RWPE2 (cell line): ENCODE measurements around the gene CSMD2.

Source experiments
- ATAC-seq: fragments of 200-7000 bp; cut with Tn5 transposase; 3 replicates; pipeline ENCODE4 v1.9.1; 2021; ENCODE audit warnings: low read depth
- DNase-seq: peaks from one replicate; pipeline ENCODE4 v3.0.0-alpha.2; 2020; ENCODE audit warnings: low spot score
- H3K27ac ChIP-seq: fragments of 450-650 bp; 2 replicates; pipeline ENCODE4 v1.5.1; 2017; ENCODE audit warnings: mild to moderate bottlenecking; ENCODE audit not compliant: poor library complexity, severe bottlenecking
- H3K27me3 ChIP-seq: fragments of 250-450 bp; sonication (Bioruptor Pico); 2 replicates; pipeline ENCODE4 v1.5.1; 2021; ENCODE audit warnings: mild to moderate bottlenecking, moderate library complexity; ENCODE audit not compliant: insufficient read depth, poor library complexity, severe bottlenecking
- H3K36me3 ChIP-seq: fragments of 250-450 bp; sonication (Bioruptor Pico); 2 replicates; pipeline ENCODE4 v1.5.1; 2020; ENCODE audit warnings: low read depth, mild to moderate bottlenecking, moderate library complexity
- H3K4me1 ChIP-seq: fragments of 250-450 bp; sonication (Bioruptor Pico); 2 replicates; pipeline ENCODE4 v1.5.1; 2021; ENCODE audit warnings: mild to moderate bottlenecking, moderate library complexity; ENCODE audit not compliant: insufficient read depth, poor library complexity, severe bottlenecking
- H3K4me3 ChIP-seq: fragments of 250-450 bp; sonication (Bioruptor Pico); 2 replicates; pipeline ENCODE4 v1.5.1; 2021; ENCODE audit warnings: mild to moderate bottlenecking, moderate library complexity; ENCODE audit not compliant: severe bottlenecking
- H3K9me3 ChIP-seq: fragments of 250-450 bp; sonication (Bioruptor Pico); 2 replicates; pipeline ENCODE4 v1.5.1; 2021; ENCODE audit warnings: mild to moderate bottlenecking, moderate library complexity; ENCODE audit not compliant: severe bottlenecking
- CTCF ChIP-seq: fragments of 450-650 bp; IDR thresholded peaks from one replicate; pipeline ENCODE4 v1.5.1; 2017; ENCODE audit warnings: mild to moderate bottlenecking, moderate library complexity; ENCODE audit not compliant: poor library complexity, severe bottlenecking

The CSMD2 gene

GRCh38 chr1:33668695-33669094 lies 496.3 kb downstream of the CSMD2 start:
- Histone ChIP-seq H3K27ac (no peak overlapping the region), H3K9me3 (no peaks in the 10 kb centered on the region), H3K27me3 (peaks cover 13% of the 10 kb centered on the region), H3K36me3 (no peaks in the 10 kb centered on the region), H3K4me1 (no peaks in the 10 kb centered on the region), H3K4me3 (no peak overlapping the region)
- ATAC-seq (no peak), DNase-seq (no peak)
- TF ChIP-seq CTCF: no peak

GRCh38 chr1:33667386-33668282 lies 497.4 kb downstream of the CSMD2 start:
- DNase-seq: no peak
- H3K4me1 ChIP-seq: no peaks in the 10 kb centered on the region
- no peaks in the 10 kb centered on the region for H3K9me3 ChIP-seq
- no peak for ATAC-seq
- H3K36me3 ChIP-seq: no peaks in the 10 kb centered on the region
- TF ChIP-seq CTCF: no peak
- peaks cover 13% of the 10 kb centered on the region for H3K27me3 ChIP-seq
- no peak overlapping the region for H3K4me3 ChIP-seq
- no peak overlapping the region for H3K27ac ChIP-seq

- Histone ChIP-seq H3K27ac (no peak overlapping the region), H3K36me3 (no peaks in the 10 kb centered on the region), H3K4me1 (no peaks in the 10 kb centered on the region), H3K9me3 (no peaks in the 10 kb centered on the region), H3K27me3 (peaks cover 13% of the 10 kb centered on the region), H3K4me3 (no peak overlapping the region)
- no peak for TF ChIP-seq CTCF
- no peak for ATAC-seq
- no peak for DNase-seq
Observed at GRCh38 chr1:33666616-33667015, 498.4 kb downstream of the CSMD2 start.

- no peaks in the 10 kb centered on the region for H3K4me1 ChIP-seq
- no peak overlapping the region for H3K27ac ChIP-seq
- no peak overlapping the region for H3K4me3 ChIP-seq
- H3K36me3 ChIP-seq: no peaks in the 10 kb centered on the region
- H3K9me3 ChIP-seq: no peaks in the 10 kb centered on the region
- TF ChIP-seq CTCF: no peak
- DNase-seq (no peak), ATAC-seq (no peak)
- H3K27me3 ChIP-seq: peaks cover 7% of the 10 kb centered on the region
Observed at GRCh38 chr1:33661811-33662454, 503.1 kb downstream of the CSMD2 start.
